Neural cell (in vitro differentiated cells): ENCODE results near the gene TPRG1L. TPM values are rescaled to one million over a fixed set of nuclear protein-coding genes. Genes with fewer than 3 reads are reported as not detected.

Experiments used
- H2AFZ ChIP-seq: fragments of 200-600, 300-800 bp; sonication (generic), shearing (Covaris generic); 2 replicates; pipeline ENCODE4 v1.6.0; 2014; ENCODE audit warnings: low read depth, mild to moderate bottlenecking, antibody characterized with exemption, low read length, moderate library complexity
- H3F3A ChIP-seq: fragments of 200-600 bp; shearing (Covaris generic); 2 replicates; pipeline ENCODE4 v1.6.1; 2016; ENCODE audit warnings: mild to moderate bottlenecking, moderate library complexity, mixed read lengths, antibody characterized with exemption, low read length; ENCODE audit not compliant: insufficient read depth, poor library complexity, severe bottlenecking
- H3K27ac ChIP-seq: fragments of 200-600, 300-800 bp; sonication (generic), shearing (Covaris generic); 2 replicates; pipeline ENCODE4 v1.5.1; 2014; ENCODE audit warnings: mild to moderate bottlenecking, low read length, moderate library complexity
- H3K27me3 ChIP-seq: fragments of 300-800, 200-600 bp; sonication (generic), shearing (Covaris generic); 2 replicates; pipeline ENCODE4 v1.6.0; 2014; ENCODE audit warnings: mild to moderate bottlenecking, low read depth, low read length, moderate library complexity; ENCODE audit not compliant: insufficient read depth
- H3K36me3 ChIP-seq: fragments of 300-800, 200-600 bp; sonication (generic), shearing (Covaris generic); 2 replicates; pipeline ENCODE4 v1.5.1; 2014; ENCODE audit warnings: mild to moderate bottlenecking, antibody characterized with exemption, low read length, moderate library complexity; ENCODE audit not compliant: insufficient read depth
- H3K4me2 ChIP-seq: fragments of 300-800, 200-600 bp; sonication (generic), shearing (Covaris generic); 2 replicates; pipeline ENCODE4 v1.6.0; 2014; ENCODE audit warnings: mild to moderate bottlenecking, low read length
- H3K4me3 ChIP-seq: fragments of 300-800, 200-600 bp; sonication (generic), shearing (Covaris generic); 2 replicates; pipeline ENCODE4 v1.5.1; 2014; ENCODE audit warnings: mild to moderate bottlenecking, low read length, moderate library complexity
- H3K79me2 ChIP-seq: fragments of 200-600 bp; shearing (Covaris generic); replicated peaks from 2 replicates; pipeline ENCODE4 v1.6.0; 2014; ENCODE audit warnings: mild to moderate bottlenecking, low read length, moderate library complexity; ENCODE audit not compliant: insufficient read depth
- H3K9ac ChIP-seq: fragments of 300-800, 200-600 bp; sonication (generic), shearing (Covaris generic); 2 replicates; pipeline ENCODE4 v1.6.1; 2016; ENCODE audit warnings: mild to moderate bottlenecking, low read length, mixed read lengths
- H3K9me2 ChIP-seq: fragments of 200-600 bp; shearing (Covaris generic); 2 replicates; pipeline ENCODE4 v1.6.1; 2016; ENCODE audit warnings: mild to moderate bottlenecking, low read length, mixed read lengths; ENCODE audit not compliant: insufficient read depth
- H3K9me3 ChIP-seq: fragments of 200-600, 300-800 bp; sonication (generic), shearing (Covaris generic); 2 replicates; pipeline ENCODE4 v1.6.1; 2016; ENCODE audit warnings: mild to moderate bottlenecking, mixed run types, low read length, moderate library complexity, mixed read lengths
- H4K20me1 ChIP-seq: fragments of 200-600 bp; shearing (Covaris generic); 2 replicates; pipeline ENCODE4 v1.6.1; 2016; ENCODE audit warnings: mild to moderate bottlenecking, mixed run types; ENCODE audit not compliant: insufficient read depth
- CTCF ChIP-seq: fragments of 450-650 bp; IDR thresholded peaks from 2 replicates; pipeline ENCODE4 v1.5.1; 2014; ENCODE audit warnings: antibody characterized with exemption, mild to moderate bottlenecking, moderate library complexity; ENCODE audit not compliant: poor library complexity, severe bottlenecking
- EP300 ChIP-seq: fragments of 450-650 bp; conservative IDR thresholded peaks from 2 replicates; pipeline ENCODE4 v1.6.1; 2014; ENCODE audit warnings: antibody characterized with exemption, mild to moderate bottlenecking, moderate library complexity; ENCODE audit not compliant: poor library complexity, severe bottlenecking
- EZH2 ChIP-seq: fragments of 200-600, 300-800 bp; shearing (Covaris generic), sonication (generic); IDR thresholded peaks from 2 replicates; pipeline ENCODE4 v1.6.1; 2014; ENCODE audit warnings: antibody characterized with exemption, low read length, borderline replicate concordance, mild to moderate bottlenecking; ENCODE audit not compliant: insufficient read depth, poor library complexity, severe bottlenecking
- MXI1 ChIP-seq: fragments of 450-650 bp; conservative IDR thresholded peaks from 2 replicates; pipeline ENCODE4 v1.6.1; 2014; ENCODE audit warnings: antibody characterized with exemption, mild to moderate bottlenecking; ENCODE audit not compliant: poor library complexity, severe bottlenecking
- POLR2AphosphoS5 ChIP-seq: IDR thresholded peaks from 2 replicates; pipeline ENCODE4 v1.6.1; 2012
- RAD21 ChIP-seq: fragments of 450-650 bp; conservative IDR thresholded peaks from 2 replicates; pipeline ENCODE4 v1.6.1; 2014; ENCODE audit warnings: antibody characterized with exemption, mild to moderate bottlenecking, moderate library complexity
- REST ChIP-seq: IDR thresholded peaks from 2 replicates; pipeline ENCODE4 v1.6.1; 2012; ENCODE audit warnings: borderline replicate concordance
- SMC3 ChIP-seq: fragments of 450-650 bp; conservative IDR thresholded peaks from 2 replicates; pipeline ENCODE4 v1.6.1; 2014; ENCODE audit warnings: antibody characterized with exemption, mild to moderate bottlenecking, moderate library complexity; ENCODE audit not compliant: poor library complexity
- TAF1 ChIP-seq: IDR thresholded peaks from 2 replicates; pipeline ENCODE4 v1.6.1; 2012; ENCODE audit warnings: low read depth
- polyA plus RNA-seq: library from polyadenylated mRNA; depleted of rRNA; stranded (reverse); fragments of >200 nt; gene quantifications from 2 replicates; pipeline ENCODE4 v1.2.3, GENCODE V29; 2014

The TPRG1L gene
- polyA plus RNA-seq, 1 donor from 2014 or later, result 22.4 TPM

GRCh38 chr1:3670823-3671265 lies 46.0 kb downstream of the TPRG1L start:
- TF ChIP-seq POLR2AphosphoS5 (no peak), MXI1 (no peak), CTCF (no peak), EZH2 (no peak), SMC3 (no peak), REST (no peak), RAD21 (no peak), TAF1 (no peak), EP300 (no peak)
- Histone ChIP-seq H3K9ac (no peak overlapping the region), H3K79me2 (no peaks in the 10 kb centered on the region), H4K20me1 (no peaks in the 10 kb centered on the region), H3K27ac (no peak overlapping the region), H3K9me2 (no peaks in the 10 kb centered on the region), H3K36me3 (no peaks in the 10 kb centered on the region), H3K27me3 (no peaks in the 10 kb centered on the region), H3K4me2 (no peak overlapping the region), H3F3A (no peaks in the 10 kb centered on the region), H3K9me3 (no peaks in the 10 kb centered on the region), H3K4me3 (no peak overlapping the region), H2AFZ (no peak overlapping the region)

GRCh38 chr1:3671371-3672180 lies 46.8 kb downstream of the TPRG1L start:
- Histone ChIP-seq H3K4me2 (no peak overlapping the region), H3K9me2 (no peaks in the 10 kb centered on the region), H3K79me2 (no peaks in the 10 kb centered on the region), H3K36me3 (no peaks in the 10 kb centered on the region), H2AFZ (no peak overlapping the region), H3K4me3 (no peak overlapping the region), H3K9ac (no peak overlapping the region), H3F3A (no peaks in the 10 kb centered on the region), H3K9me3 (no peaks in the 10 kb centered on the region), H3K27me3 (no peaks in the 10 kb centered on the region), H3K27ac (no peak overlapping the region), H4K20me1 (no peaks in the 10 kb centered on the region)
- TF ChIP-seq EZH2 (no peak), CTCF (no peak)
